ENCODE results near the gene BABAM2. TPM values are rescaled to one million over a fixed set of nuclear protein-coding genes. Genes with fewer than 3 reads are reported as not detected.

The BABAM2 gene
- total and polyA plus RNA-seq, 10 of the 15 experiments (the other 5 are each of a cell fraction or from before 2014, with no cell fraction given), result 30.7 to 59.9 (median 44.5) TPM

DNA sequence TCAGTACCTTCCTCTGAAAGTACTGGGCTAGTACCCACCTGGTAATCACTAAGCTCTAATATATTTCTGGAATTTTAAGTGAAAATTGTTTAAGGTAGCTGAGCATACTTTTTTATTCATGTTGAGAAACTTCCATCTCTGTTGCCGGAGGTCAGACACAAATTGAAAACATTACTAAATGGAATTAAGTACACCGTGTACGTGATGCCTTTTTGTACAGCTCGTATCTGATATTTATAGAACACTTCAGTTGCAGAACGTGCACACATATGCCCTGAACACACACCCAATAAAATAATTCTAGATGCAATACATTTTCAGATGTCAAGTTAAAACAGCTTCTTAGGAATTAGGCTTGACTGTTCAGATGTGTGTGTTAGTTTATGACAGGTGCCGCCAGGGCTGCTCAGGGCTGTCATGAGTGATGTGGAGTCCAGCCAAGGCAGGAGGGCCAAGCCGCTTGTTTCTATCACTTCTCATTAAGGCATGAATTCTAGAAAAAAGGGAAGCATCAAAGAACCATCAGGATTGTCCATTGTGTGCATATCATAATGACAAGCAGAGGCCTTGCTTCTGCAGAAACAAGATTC is 421.2 kb downstream of the BABAM2 start:
- DNase-seq (ENCODE audit: low read depth, low spot score) (no peak), ATAC-seq (no peak), FAIRE-seq (no peak)
- H3K4me3 ChIP-seq, result no peak overlapping the region
- ChIA-PET CTCF (no interaction called here), RAD21 (ENCODE audit: unreplicated experiment) (no interaction called here), SMC1A (ENCODE audit: uncharacterized antibody, unreplicated experiment) (no interaction called here), POLR2A (no interaction called here)
- H3K27me3 ChIP-seq (replicated peaks in 1 of 2; ENCODE audit: control insufficient read depth in 2 of 2, insufficient read depth in 2 of 2, low read length in 1 of 2), result no peaks in the 10 kb centered on the region
- H3K36me3 ChIP-seq (ENCODE audit: control insufficient read depth in 2 of 2, insufficient read depth in 2 of 2, low read length in 1 of 2), result no peaks in the 10 kb centered on the region; a peak in 1 of 4 replicates
- H3K4me1 ChIP-seq (ENCODE audit: control insufficient read depth, insufficient read depth, low read length), result no peaks in the 10 kb centered on the region
- no peak overlapping the region for H3K9ac ChIP-seq (ENCODE audit: control insufficient read depth, insufficient read depth, low read length)
- H3K4me2 ChIP-seq (ENCODE audit: control insufficient read depth, insufficient read depth), result no peak overlapping the region
- H3K27ac ChIP-seq (ENCODE audit: control insufficient read depth, insufficient read depth), result no peak overlapping the region
- WGBS (ENCODE audit: insufficient coverage, insufficient replicate concordance, low lambda C conversion rate, missing lambda C conversion rate), result 97% methylated on average over 7 of the region's 7 CpGs
- H4K20me1 ChIP-seq (ENCODE audit: control insufficient read depth, insufficient read depth), result no peaks in the 10 kb centered on the region
- no peaks in the 10 kb centered on the region for H3K9me3 ChIP-seq (replicated peaks; ENCODE audit: control insufficient read depth, insufficient read depth, low read length)
- in situ Hi-C loops (cut with MboI), result no loop called here
- H3K79me2 ChIP-seq (ENCODE audit: control insufficient read depth, insufficient read depth, low read length), result no peaks in the 10 kb centered on the region
- TF ChIP-seq NR2C1 (IDR thresholded peaks at IDR 0.05), result no peak
- no peak for TF ChIP-seq MTA2 (IDR thresholded peaks at IDR 0.05; ENCODE audit: low read depth)
- TF ChIP-seq CHD2 (IDR thresholded peaks at IDR 0.05; ENCODE audit: borderline replicate concordance, low read depth, low read length), result no peak
- no peak for TF ChIP-seq MEF2B (IDR thresholded peaks at IDR 0.05; ENCODE audit: partially characterized antibody, poor library complexity, severe bottlenecking)
- TF ChIP-seq EZH2 (IDR thresholded peaks at IDR 0.05; ENCODE audit: borderline replicate concordance, control insufficient read depth, low read depth, low read length), result no peak
- TF ChIP-seq, protein P1, sequence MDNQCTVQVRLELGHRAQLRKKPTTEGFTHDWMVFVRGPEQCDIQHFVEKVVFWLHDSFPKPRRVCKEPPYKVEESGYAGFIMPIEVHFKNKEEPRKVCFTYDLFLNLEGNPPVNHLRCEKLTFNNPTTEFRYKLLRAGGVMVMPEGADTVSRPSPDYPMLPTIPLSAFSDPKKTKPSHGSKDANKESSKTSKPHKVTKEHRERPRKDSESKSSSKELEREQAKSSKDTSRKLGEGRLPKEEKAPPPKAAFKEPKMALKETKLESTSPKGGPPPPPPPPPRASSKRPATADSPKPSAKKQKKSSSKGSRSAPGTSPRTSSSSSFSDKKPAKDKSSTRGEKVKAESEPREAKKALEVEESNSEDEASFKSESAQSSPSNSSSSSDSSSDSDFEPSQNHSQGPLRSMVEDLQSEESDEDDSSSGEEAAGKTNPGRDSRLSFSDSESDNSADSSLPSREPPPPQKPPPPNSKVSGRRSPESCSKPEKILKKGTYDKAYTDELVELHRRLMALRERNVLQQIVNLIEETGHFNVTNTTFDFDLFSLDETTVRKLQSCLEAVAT (IDR thresholded peaks at IDR 0.05), result no peak
- no peak for TF ChIP-seq CREB1 (IDR thresholded peaks at IDR 0.05; ENCODE audit: low read depth)
- TF ChIP-seq, protein P2, sequence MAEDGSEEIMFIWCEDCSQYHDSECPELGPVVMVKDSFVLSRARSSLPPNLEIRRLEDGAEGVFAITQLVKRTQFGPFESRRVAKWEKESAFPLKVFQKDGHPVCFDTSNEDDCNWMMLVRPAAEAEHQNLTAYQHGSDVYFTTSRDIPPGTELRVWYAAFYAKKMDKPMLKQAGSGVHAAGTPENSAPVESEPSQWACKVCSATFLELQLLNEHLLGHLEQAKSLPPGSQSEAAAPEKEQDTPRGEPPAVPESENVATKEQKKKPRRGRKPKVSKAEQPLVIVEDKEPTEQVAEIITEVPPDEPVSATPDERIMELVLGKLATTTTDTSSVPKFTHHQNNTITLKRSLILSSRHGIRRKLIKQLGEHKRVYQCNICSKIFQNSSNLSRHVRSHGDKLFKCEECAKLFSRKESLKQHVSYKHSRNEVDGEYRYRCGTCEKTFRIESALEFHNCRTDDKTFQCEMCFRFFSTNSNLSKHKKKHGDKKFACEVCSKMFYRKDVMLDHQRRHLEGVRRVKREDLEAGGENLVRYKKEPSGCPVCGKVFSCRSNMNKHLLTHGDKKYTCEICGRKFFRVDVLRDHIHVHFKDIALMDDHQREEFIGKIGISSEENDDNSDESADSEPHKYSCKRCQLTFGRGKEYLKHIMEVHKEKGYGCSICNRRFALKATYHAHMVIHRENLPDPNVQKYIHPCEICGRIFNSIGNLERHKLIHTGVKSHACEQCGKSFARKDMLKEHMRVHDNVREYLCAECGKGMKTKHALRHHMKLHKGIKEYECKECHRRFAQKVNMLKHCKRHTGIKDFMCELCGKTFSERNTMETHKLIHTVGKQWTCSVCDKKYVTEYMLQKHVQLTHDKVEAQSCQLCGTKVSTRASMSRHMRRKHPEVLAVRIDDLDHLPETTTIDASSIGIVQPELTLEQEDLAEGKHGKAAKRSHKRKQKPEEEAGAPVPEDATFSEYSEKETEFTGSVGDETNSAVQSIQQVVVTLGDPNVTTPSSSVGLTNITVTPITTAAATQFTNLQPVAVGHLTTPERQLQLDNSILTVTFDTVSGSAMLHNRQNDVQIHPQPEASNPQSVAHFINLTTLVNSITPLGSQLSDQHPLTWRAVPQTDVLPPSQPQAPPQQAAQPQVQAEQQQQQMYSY (CRISPR knock-in tag; IDR thresholded peaks at IDR 0.05), result no peak
- no peak for TF ChIP-seq NR2F1 (conservative IDR thresholded peaks at IDR 0.05)
- TF ChIP-seq RFX5 (IDR thresholded peaks at IDR 0.05; ENCODE audit: low read depth, low read length), result no peak
- TF ChIP-seq PAX5 (IDR thresholded peaks at IDR 0.05; ENCODE audit: borderline replicate concordance, low read depth, low read length), result no peak
- TF ChIP-seq, protein P3, sequence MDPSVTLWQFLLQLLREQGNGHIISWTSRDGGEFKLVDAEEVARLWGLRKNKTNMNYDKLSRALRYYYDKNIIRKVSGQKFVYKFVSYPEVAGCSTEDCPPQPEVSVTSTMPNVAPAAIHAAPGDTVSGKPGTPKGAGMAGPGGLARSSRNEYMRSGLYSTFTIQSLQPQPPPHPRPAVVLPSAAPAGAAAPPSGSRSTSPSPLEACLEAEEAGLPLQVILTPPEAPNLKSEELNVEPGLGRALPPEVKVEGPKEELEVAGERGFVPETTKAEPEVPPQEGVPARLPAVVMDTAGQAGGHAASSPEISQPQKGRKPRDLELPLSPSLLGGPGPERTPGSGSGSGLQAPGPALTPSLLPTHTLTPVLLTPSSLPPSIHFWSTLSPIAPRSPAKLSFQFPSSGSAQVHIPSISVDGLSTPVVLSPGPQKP (IDR thresholded peaks at IDR 0.05; ENCODE audit: low read depth, low read length), result no peak
- TF ChIP-seq, protein P4, sequence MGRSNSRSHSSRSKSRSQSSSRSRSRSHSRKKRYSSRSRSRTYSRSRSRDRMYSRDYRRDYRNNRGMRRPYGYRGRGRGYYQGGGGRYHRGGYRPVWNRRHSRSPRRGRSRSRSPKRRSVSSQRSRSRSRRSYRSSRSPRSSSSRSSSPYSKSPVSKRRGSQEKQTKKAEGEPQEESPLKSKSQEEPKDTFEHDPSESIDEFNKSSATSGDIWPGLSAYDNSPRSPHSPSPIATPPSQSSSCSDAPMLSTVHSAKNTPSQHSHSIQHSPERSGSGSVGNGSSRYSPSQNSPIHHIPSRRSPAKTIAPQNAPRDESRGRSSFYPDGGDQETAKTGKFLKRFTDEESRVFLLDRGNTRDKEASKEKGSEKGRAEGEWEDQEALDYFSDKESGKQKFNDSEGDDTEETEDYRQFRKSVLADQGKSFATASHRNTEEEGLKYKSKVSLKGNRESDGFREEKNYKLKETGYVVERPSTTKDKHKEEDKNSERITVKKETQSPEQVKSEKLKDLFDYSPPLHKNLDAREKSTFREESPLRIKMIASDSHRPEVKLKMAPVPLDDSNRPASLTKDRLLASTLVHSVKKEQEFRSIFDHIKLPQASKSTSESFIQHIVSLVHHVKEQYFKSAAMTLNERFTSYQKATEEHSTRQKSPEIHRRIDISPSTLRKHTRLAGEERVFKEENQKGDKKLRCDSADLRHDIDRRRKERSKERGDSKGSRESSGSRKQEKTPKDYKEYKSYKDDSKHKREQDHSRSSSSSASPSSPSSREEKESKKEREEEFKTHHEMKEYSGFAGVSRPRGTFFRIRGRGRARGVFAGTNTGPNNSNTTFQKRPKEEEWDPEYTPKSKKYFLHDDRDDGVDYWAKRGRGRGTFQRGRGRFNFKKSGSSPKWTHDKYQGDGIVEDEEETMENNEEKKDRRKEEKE (IDR thresholded peaks at IDR 0.05), result no peak
- no peak for TF ChIP-seq ZSCAN29 (IDR thresholded peaks at IDR 0.05)
- no peak for TF ChIP-seq MTA3 (IDR thresholded peaks at IDR 0.05; ENCODE audit: borderline replicate concordance, low read length)
- no peak for TF ChIP-seq RELA (IDR thresholded peaks at IDR 0.05; ENCODE audit: borderline replicate concordance, partially characterized antibody)
- no peak for TF ChIP-seq NBN (IDR thresholded peaks at IDR 0.05)
- BruUV-seq (replicated peaks), result no TSS peak
- H2AFZ ChIP-seq (ENCODE audit: control insufficient read depth, low read depth, low read length), result no peak overlapping the region
- intact Hi-C loops (cut with micrococcal nuclease; ENCODE audit: unreplicated experiment), result no loop called here
